NCI-H1092 (cell line): ENCODE measurements around the gene ORMDL3.
"Not testable (repeated sequence)": the region's sequence is repeated elsewhere in the genome, so short reads cannot be mapped to it uniquely, and the experiment has no call there.

Source experiments
- DNase-seq: peaks from one replicate; lab custom pipeline; 2025; lab: John Stamatoyannopoulos, UW

Gene ORMDL3

GRCh38 chr17:39949028-39949427 is 21.6 kb upstream of the ORMDL3 start:
- no peak for DNase-seq

- DNase-seq, result not testable (repeated sequence)
These were observed 21.1 kb upstream of the ORMDL3 start for GRCh38 chr17:39948489-39948828.

DNA sequence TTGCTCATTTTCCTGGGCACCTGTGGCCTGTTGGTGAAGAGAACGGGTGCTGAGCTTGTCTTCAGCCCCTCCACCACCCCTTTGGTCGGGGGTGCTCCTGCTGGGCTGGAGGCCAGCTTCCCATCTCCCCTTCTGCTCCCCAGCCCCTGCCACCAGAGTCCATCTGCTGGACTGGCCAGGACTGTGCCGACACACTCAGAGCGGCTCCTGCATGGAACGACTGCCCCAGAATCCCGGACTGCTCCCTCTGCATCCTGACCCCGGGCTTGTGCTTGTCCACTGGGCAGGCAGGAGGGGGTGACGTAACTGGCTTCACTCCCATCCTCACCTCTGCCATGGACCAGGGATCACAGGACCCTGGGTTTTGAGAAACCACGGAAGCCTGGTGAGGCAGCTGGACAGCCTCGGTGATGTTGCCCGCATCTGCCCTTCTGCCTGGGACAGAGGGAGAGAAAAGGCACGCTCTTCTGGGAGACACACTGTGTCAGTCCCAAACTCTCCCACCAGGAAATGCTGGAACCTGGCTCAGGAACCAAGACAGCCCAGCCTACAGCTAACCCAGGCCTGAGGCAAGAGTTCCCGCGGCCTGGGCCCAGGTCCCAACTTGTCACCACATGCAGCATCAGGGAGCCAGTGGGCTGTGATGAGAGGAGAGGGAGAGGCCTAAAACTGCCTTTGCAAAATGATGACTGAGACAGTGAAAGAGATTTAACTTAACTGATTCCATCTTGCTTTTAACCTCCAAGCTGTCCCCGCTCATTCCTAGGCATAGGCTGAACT is 19.3 kb upstream of the ORMDL3 start:
- DNase-seq, result no peak

- no peak for DNase-seq
These were observed 17.0 kb upstream of the ORMDL3 start for GRCh38 chr17:39944393-39944711.

- DNase-seq, result no peak
These were observed 16.4 kb upstream of the ORMDL3 start for GRCh38 chr17:39943702-39944392.

DNA sequence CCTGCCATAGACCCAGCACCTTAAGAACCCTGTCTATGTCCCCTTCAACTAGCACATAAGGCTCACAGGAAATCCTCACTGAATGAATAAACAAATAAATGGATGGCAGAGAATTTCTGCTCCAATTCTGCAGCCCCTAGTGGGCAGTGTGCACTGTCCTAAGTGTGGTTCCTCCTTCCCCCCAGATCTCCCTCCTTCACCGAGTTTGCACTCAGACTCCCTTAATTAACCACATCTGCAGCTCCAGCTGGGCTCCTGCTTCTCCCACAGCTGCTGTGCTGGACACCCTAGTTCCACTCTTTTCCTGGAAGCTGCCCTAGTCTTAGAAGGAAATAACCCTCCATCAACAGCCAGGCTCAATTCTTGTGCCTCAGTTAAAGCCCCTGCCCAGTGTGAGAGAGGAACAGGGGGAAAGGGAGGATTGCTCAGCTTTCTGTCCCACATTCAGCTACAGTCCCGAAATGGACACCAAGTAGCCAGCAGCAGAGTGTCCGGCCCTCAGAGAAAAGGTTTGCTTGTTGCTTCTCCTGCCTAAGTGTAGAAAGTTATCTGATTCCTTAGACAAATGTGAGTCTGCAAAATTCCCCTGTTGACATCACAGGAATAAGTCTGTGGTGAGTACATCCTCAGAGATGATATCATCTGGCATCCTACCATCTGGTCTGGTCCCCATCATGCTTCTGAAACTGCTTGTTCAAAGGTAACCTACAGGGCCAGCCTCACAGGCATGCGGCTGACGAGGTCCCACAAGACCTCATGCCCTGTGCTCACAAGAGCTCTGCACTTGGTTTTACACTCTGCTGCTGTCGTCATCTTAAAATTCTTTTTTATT is 12.4 kb upstream of the ORMDL3 start:
- DNase-seq, result no peak

DNA sequence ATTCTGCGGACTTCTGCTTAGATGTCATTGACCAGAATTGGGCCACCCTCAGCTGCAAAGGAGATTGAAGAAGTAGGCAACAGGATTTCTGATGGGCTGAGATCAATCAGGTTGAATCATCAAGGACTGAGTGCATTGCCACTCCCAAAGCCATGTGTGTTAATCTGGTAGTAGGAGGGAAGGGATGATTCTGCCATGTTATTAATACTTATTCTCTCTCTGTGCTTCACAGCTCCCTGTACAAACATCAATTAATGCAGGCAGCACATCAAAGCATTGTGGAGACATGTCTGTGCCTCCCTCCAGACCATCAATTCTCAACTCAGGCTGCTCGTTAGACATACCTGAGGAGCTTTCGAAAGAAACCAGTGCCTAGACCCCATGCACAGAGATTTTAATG is 11.7 kb upstream of the ORMDL3 start:
- no peak for DNase-seq

DNA sequence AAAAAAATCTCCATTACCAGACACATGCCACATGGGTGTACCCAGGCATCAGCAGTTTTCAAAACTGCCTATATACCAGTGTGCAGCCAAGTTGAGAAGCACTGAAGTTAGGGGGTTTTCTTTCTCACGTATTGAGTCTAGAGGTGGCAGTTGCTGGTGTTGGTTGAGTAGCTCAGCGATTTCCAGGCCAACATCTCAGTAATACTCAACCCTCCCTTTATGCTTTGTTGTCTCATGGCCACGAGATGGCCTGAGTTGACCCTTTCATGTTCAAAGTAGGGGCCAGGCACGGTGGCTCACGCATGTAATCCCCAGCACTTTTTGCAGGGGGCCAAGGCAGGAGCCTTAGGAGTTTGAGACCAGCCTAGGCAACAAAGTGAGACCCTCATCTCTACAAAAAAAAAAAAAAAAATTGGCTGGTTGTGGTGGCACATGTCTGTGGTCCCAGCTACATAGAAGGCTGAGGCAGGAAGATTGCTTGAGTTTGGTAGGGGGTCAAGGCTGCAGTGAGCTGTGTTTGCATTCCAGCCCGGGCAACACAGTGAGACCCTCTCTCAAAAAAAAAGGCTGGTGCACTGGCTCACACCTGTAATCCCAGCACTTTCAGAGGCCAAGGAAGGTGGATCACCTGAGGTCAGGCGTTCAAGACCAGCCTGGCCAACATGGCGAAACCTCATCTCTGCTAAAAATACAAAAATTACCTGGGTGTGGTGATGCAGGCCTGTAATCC is 10.9 kb upstream of the ORMDL3 start:
- DNase-seq, result no peak

- no peak for DNase-seq
These were observed 10.0 kb upstream of the ORMDL3 start for GRCh38 chr17:39937447-39937846.

DNA sequence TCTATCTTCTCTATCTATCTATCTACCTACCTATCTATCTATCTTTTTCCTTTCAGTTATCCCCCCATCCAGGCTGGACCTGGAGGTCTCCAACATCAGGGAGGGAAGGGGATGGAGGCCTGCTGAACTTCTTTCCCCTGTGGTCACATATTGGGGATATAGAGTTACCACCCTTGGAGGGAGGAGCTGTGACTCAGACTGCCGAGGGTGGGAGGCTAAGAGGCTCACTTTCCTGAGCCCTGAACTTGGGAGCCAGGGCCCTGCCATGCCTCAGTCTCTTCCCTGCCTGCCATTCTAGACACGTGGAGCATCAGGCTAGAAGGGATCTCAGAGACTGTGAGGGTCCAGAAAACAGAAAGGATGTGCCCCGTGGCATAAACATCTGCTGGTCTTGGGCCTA is 8.5 kb upstream of the ORMDL3 start:
- no peak for DNase-seq

DNA sequence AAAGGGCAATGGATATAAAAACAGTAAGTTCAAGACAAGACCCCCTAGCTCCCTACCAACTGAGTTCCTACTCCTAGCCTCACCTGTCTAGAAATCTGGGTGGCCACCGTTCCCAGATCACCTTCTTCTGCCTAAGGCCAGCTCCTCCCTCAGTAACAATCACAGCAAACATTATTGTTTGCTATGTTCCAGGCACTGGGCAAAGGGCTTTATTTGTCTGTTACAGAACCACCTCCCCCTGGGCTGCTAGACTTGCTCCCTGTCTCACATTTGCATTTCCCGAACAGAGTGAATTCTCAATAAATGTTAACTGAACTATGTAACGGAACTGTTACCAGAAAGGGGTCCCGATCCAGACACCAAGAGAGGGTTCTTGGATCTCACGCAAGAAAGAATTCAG is 6.9 kb upstream of the ORMDL3 start:
- no peak for DNase-seq

DNA sequence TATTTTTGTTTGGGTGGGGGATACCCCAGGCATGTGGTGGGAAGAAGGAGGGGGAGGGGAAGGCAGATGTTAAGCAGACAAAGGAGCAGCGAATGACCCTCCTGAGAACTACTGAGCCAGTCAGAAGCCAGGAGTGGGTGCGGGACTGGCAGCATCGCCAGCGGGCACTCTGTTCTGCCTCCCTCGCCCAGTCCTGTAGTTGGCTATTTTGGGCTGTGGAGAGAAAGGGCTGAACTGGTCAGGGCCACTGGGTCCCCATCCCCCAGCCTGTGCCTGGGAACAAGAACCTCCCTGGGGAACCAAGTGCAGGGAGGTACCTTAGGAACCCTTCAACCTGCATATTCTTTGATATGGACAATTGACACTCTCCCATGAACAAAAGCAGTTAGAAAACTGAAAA is 6.5 kb upstream of the ORMDL3 start:
- no peak for DNase-seq

DNA sequence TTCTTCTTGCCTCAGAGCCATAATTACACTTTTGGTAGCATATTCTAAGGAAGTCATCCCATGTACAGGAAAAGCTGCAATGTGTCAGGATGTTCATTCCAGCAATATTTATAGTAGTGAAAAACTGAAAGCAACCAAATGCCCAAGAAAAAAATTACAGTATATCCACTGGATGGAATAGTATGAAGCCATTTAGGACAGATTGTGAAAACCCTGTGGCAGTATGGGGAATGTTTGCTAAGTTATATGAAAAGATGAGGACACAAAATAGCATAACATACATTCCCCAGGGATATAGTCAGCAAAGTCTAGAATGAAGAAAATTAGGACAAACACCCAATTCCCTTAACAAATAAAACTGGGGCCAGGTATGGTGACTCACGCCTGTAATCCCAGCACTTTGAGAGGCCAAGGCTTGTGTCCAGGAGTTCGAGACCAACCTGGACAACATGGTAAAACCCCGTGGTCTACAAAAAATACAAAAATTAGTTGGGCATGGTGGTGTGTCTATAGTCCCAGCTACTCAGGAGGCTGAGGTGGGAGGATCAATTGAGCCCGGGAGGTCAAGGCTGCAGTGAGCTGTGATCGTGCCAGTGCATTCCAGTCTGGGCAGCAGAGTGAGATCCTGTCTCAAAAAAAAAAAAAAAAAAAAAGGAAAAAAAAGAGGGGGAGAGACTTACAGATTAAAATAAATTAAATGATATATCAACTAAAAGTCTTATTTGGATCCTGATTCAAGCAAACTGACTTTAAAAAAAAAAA is 2.4 kb upstream of the ORMDL3 start:
- no peak for DNase-seq

GRCh38 chr17:39928858-39929645 is 1.7 kb upstream of the ORMDL3 start:
- DNase-seq, result no peak

DNA sequence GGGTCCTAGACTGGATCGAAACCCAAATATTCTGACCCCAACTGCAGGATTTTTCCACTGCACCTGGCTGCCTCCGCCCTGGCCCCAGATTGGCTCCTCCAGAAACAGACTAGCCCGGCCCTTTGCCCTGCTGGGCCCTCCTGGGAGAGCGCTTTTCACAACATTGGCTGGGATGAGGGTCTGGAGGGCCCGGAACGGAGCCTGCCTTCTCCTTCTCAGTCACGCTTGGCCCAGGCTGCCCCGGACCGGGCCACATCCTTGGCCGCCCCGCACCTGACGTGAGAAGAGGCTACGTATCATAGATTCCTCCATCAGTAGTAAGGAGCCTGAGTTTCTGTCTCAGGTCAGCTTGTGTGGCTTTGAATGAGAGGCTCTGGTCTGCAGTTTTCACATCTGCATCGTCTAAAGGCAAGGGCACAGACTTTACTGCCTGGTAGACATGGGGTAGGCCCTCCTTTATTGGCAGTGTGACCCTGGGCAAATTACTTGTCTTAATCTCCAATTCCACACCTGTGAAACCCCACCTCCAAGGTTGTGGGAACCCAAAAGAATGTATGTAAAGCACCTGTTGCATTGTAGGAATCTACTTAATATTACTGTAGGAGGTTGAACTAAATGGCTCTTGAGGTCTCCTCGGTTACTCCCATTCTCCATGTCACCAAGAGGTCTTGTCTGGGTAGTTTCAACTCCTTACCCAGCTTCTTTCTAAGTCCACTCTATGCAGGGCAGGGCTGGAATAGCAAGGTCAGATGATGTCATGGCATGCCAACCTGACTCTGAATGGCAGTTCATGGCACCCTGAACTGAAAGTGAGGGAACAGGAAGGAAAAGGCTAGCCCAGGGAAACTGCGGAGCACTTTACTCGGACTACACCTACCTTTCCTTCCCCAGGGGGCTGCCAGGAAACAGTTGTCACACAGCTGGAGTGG is 792 bp upstream of the ORMDL3 start:
- DNase-seq, result no peak

- DNase-seq, result no peak
These were observed 757 bp downstream of the ORMDL3 start for GRCh38 chr17:39926588-39927100.

DNA sequence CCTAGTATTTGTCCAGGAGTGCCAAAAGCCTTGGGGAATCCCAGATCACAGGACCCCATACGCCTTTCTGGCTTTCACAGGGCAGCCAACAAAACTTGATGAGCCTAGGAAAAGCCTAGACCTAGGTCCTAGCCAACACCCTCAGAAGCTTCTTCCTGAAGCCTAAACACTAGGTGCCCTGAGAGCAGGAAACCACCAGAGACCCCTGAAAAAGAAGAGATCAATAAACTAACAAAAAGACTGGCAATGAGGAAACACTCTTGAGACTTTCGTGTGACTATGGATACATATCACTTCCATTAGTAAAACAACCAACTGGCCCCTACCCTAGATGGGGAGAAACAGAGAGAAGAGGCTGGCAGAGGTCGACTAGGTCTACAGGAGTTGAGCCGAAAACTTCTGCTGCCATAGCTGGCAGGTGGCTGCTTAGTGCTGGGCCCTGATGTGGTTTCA is 1.2 kb downstream of the ORMDL3 start:
- DNase-seq, result no peak

DNA sequence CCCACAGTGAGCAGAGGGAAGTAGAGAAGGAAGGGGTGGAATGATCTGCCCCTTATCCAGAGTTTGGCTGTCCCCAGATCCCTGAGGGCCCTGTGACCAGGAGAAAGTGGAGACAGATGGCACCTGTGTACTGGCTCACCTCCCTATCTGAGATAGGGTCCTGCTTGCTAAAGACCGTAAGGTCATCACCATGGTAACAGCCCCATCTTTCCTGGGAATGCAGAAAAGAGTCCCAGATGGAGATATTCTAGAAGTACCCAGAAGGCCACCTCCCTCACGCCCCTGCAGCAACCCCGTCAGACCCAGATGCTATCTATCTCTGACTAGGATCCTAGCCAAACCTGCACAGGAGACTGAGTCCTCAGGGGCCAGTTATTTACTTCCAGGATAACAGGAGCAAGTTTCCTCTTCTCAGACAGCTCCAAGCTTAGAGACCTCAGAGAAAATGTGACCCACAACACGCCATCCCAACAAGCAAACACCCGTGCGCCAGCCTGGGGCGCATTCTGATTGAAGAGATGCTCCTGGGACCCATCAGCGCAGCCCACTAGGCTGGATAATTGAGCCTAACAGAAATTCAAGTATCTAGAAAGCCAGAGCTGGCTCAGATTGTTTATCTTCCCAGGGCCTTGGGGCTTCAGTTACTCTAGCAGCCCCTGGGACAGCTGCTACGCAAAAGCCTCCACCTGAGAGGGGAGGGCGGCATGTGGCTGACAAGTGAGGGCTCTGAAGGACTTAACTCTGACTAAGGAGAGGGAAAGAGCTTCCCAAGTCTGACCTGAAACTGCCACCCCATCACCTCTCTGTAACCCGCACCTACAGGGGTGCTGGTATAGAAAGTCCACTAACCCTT is 1.9 kb downstream of the ORMDL3 start:
- DNase-seq, result no peak

DNA sequence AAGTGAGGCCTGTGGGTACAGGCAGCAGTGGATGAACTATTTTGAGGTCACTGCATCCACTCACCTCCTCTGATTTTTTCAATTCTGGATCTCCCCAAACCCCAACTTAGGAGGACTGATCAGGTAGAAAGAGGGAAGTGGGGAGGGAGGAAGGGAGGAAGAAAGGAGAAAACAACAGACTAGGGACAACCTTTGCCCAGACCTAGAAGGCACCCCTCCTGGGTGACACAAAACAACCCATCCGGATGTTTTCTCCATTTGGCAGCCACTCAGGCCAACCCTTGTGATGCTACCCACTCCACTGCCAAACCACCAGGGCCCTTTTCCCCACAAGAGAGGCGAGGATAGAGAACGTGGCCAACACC is 2.7 kb downstream of the ORMDL3 start:
- no peak for DNase-seq
